Lower lobe of right lung (tissue), 2 donors: ENCODE measurements around the gene GLRX2. TPM values are rescaled to one million over a fixed set of nuclear protein-coding genes. Genes with fewer than 3 reads are reported as not detected.

Experiments used
- ATAC-seq, 2 donors: fragments of 200-7000 bp; cut with Tn5 transposase; one replicate each; pipeline ENCODE4 v1.9.1; 2020 to 2022; ENCODE audit warnings: mild to moderate bottlenecking in 2 of 2, moderate library complexity in 2 of 2
- DNase-seq: peaks from one replicate; pipeline ENCODE4 v3.0.0-alpha.2; 2020
- H3K27ac ChIP-seq: fragments of 200-600 bp; one replicate; pipeline ENCODE4 v1.8.0; 2022
- H3K27me3 ChIP-seq: fragments of 200-600 bp; one replicate; pipeline ENCODE4 v1.8.0; 2022; ENCODE audit warnings: low read depth
- H3K36me3 ChIP-seq: fragments of 200-600 bp; one replicate; pipeline ENCODE4 v1.8.0; 2022; ENCODE audit warnings: mild to moderate bottlenecking
- H3K4me1 ChIP-seq: fragments of 200-600 bp; one replicate; pipeline ENCODE4 v1.8.0; 2022
- H3K4me3 ChIP-seq: fragments of 200-600 bp; one replicate; pipeline ENCODE4 v1.8.0; 2022; ENCODE audit warnings: mild to moderate bottlenecking
- H3K9me3 ChIP-seq: fragments of 200-600 bp; one replicate; pipeline ENCODE4 v1.8.0; 2022
- CTCF ChIP-seq: fragments of 200-600 bp; IDR thresholded peaks from one replicate; pipeline ENCODE4 v1.8.0; 2022; ENCODE audit warnings: antibody characterized with exemption, mild to moderate bottlenecking
- intact Hi-C: fragments of 100-400 bp; cut with DNase I; formaldehyde crosslinking; loops from one replicate; pipeline ENCODE4 v1.11.0; 2022
- total RNA-seq: library from RNA; stranded (reverse); fragmentation: NEBNext Ultra II Directional; extraction: Animal tissue kit (Norgen Biotek cat#: 25700); gene quantifications from one replicate; pipeline ENCODE4 v1.2.1, GENCODE V29; 2021
- donor health status: DM: no; HTN: yes; CAD: no; lungs with severe emphysema.

GLRX2 gene
- total RNA-seq, 1 donor from 2014 or later = 25.2 TPM

- no peak for DNase-seq
- Histone ChIP-seq H3K27ac (no peak overlapping the region), H3K4me3 (no peak overlapping the region), H3K27me3 (no peaks in the 10 kb centered on the region), H3K4me1 (no peaks in the 10 kb centered on the region), H3K36me3 (peaks cover 61% of the 10 kb centered on the region), H3K9me3 (no peaks in the 10 kb centered on the region)
- intact Hi-C loops = no loop called here
- no peak for ATAC-seq
- TF ChIP-seq CTCF = no peak
Measured at GRCh38 chr1:193077991-193078390, 27.2 kb downstream of the GLRX2 start.

GRCh38 chr1:193070942-193071341 lies 34.3 kb downstream of the GLRX2 start:
- no peak for TF ChIP-seq CTCF
- Histone ChIP-seq H3K27me3 (no peaks in the 10 kb centered on the region), H3K9me3 (no peaks in the 10 kb centered on the region), H3K27ac (no peak overlapping the region), H3K4me3 (no peak overlapping the region), H3K36me3 (peaks cover 10% of the 10 kb centered on the region), H3K4me1 (peaks cover 13% of the 10 kb centered on the region)
- no peak for ATAC-seq
- DNase-seq = no peak
- intact Hi-C loops = no loop called here

GRCh38 chr1:193070386-193070753 lies 34.8 kb downstream of the GLRX2 start:
- no peaks in the 10 kb centered on the region for H3K9me3 ChIP-seq
- H3K36me3 ChIP-seq = peaks cover 6% of the 10 kb centered on the region
- no peak for ATAC-seq
- no peaks in the 10 kb centered on the region for H3K27me3 ChIP-seq
- intact Hi-C loops = no loop called here
- no peak for DNase-seq
- H3K4me1 ChIP-seq = peaks cover 13% of the 10 kb centered on the region
- no peak for TF ChIP-seq CTCF
- no peak overlapping the region for H3K27ac ChIP-seq
- no peak overlapping the region for H3K4me3 ChIP-seq

- peaks cover 13% of the 10 kb centered on the region for H3K4me1 ChIP-seq
- peaks cover 6% of the 10 kb centered on the region for H3K36me3 ChIP-seq
- H3K27me3 ChIP-seq = no peaks in the 10 kb centered on the region
- intact Hi-C loops = no loop called here
- H3K4me3 ChIP-seq = no peak overlapping the region
- no peaks in the 10 kb centered on the region for H3K9me3 ChIP-seq
- no peak for TF ChIP-seq CTCF
- ATAC-seq (no peak), DNase-seq (no peak)
- H3K27ac ChIP-seq = no peak overlapping the region
Measured at GRCh38 chr1:193069748-193070385, 35.3 kb downstream of the GLRX2 start.

- no peak overlapping the region for H3K27ac ChIP-seq
- H3K4me1 ChIP-seq = peaks cover 13% of the 10 kb centered on the region
- no peak for DNase-seq
- H3K9me3 ChIP-seq = no peaks in the 10 kb centered on the region
- TF ChIP-seq CTCF = no peak
- ATAC-seq = no peak
- H3K4me3 ChIP-seq = no peak overlapping the region
- intact Hi-C loops = no loop called here
- H3K36me3 ChIP-seq = peaks cover 6% of the 10 kb centered on the region
- no peaks in the 10 kb centered on the region for H3K27me3 ChIP-seq
Measured at GRCh38 chr1:193068013-193068412, 37.2 kb downstream of the GLRX2 start.
